Keratinocyte (primary cell): ENCODE measurements around the gene SELENON. TPM values are rescaled to one million over a fixed set of nuclear protein-coding genes. Genes with fewer than 3 reads are reported as not detected.
A peak's percentile ranks its signal among the peaks of the same experiment; 100 is the strongest.

ENCODE experiments used
- DNase-seq: peaks from one replicate; pipeline ENCODE4 v3.0.0-alpha.2; 2011; ENCODE audit warnings: low read depth, missing footprints, low spot score
- FAIRE-seq: peaks from 2 replicates; lab custom pipeline; 2011; peaks lifted over from hg19 to GRCh38; lab: Jason Lieb, UNC
- H2AFZ ChIP-seq: 2 replicates; pipeline ENCODE4 v1.6.0; 2012; ENCODE audit warnings: low read length, control low read depth, inconsistent platforms; ENCODE audit not compliant: control insufficient read depth
- H3K27ac ChIP-seq: 2 replicates; pipeline ENCODE4 v1.5.1; 2011; ENCODE audit warnings: low read length; ENCODE audit not compliant: control insufficient read depth, insufficient read depth
- H3K27me3 ChIP-seq: 3 replicates; pipeline ENCODE4 v1.6.0; 2011; ENCODE audit warnings: low read length; ENCODE audit not compliant: control insufficient read depth, insufficient read depth; ENCODE audit errors: extremely low read depth
- H3K36me3 ChIP-seq, 2 experiments: 2 replicates in 1 of 2; 3 replicates in 1 of 2; pipeline ENCODE4 v1.5.1; 2011; ENCODE audit warnings: low read length in 2 of 2, mild to moderate bottlenecking in 1 of 2; ENCODE audit not compliant: control insufficient read depth in 2 of 2, insufficient read depth in 2 of 2; ENCODE audit errors: extremely low read depth in 1 of 2
- H3K4me1 ChIP-seq: 3 replicates; pipeline ENCODE4 v1.5.1; 2011; ENCODE audit warnings: low read length; ENCODE audit not compliant: control insufficient read depth, insufficient read depth; ENCODE audit errors: extremely low read depth
- H3K4me2 ChIP-seq: 3 replicates; pipeline ENCODE4 v1.6.0; 2011; ENCODE audit warnings: low read depth, low read length; ENCODE audit not compliant: control insufficient read depth, insufficient read depth; ENCODE audit errors: extremely low read depth
- H3K4me3 ChIP-seq, 3 experiments: fragments of 200-600 bp in 1 of 3; sonication (generic) in 1 of 3; 2 replicates in 2 of 3; 3 replicates in 1 of 3; pipeline ENCODE4 v1.5.1; 2011 to 2016; ENCODE audit warnings: low read length in 3 of 3, mild to moderate bottlenecking in 3 of 3, control low read depth in 2 of 3, inconsistent platforms in 1 of 3, low read depth in 1 of 3, mixed read lengths in 1 of 3, mixed run types in 1 of 3, moderate library complexity in 1 of 3; ENCODE audit not compliant: control insufficient read depth in 2 of 3, insufficient read depth in 2 of 3; ENCODE audit errors: extremely low read depth in 1 of 3
- H3K79me2 ChIP-seq: 2 replicates; pipeline ENCODE4 v1.6.0; 2012; ENCODE audit warnings: low read length; ENCODE audit not compliant: control insufficient read depth, insufficient read depth
- H3K9ac ChIP-seq: 3 replicates; pipeline ENCODE4 v1.6.0; 2011; ENCODE audit warnings: low read length; ENCODE audit not compliant: control insufficient read depth, insufficient read depth; ENCODE audit errors: extremely low read depth
- H3K9me1 ChIP-seq: 3 replicates; pipeline ENCODE4 v1.6.0; 2011; ENCODE audit warnings: low read length; ENCODE audit not compliant: control insufficient read depth, insufficient read depth; ENCODE audit errors: extremely low read depth
- H3K9me3 ChIP-seq: 2 replicates; pipeline ENCODE4 v1.5.1; 2012; ENCODE audit warnings: low read depth, low read length; ENCODE audit not compliant: control insufficient read depth
- H4K20me1 ChIP-seq: 3 replicates; pipeline ENCODE4 v1.6.0; 2011; ENCODE audit warnings: low read length; ENCODE audit not compliant: control insufficient read depth, insufficient read depth; ENCODE audit errors: extremely low read depth
- EZH2 ChIP-seq: IDR thresholded peaks from one replicate; pipeline ENCODE4 v1.6.1; 2012; ENCODE audit warnings: inconsistent platforms, mild to moderate bottlenecking, low read length, moderate library complexity
- dilution Hi-C: fragments of 300-500 bp; cut with MboI; formaldehyde crosslinking; loops from one replicate; pipeline ENCODE4 v1.7.0; 2020; ENCODE audit warnings: low sequenced_read_pairs; ENCODE audit not compliant: extremely low pct_ligation_motif_present
- polyA plus RNA-seq, 5 experiments: library from polyadenylated mRNA; depleted of rRNA in 3 of 5; stranded (reverse) in 3 of 5; stranded (forward) in 1 of 5; unstranded in 1 of 5; fragments of >200 nt; gene quantifications; 1 replicate in 1 of 5; 2 replicates in 3 of 5; 3 replicates in 1 of 5; pipeline versions ENCODE4 v1.2.1 to v1.2.3, GENCODE V29; 2011 to 2012; ENCODE audit warnings: missing spikeins in 2 of 5, low read depth in 1 of 5, low replicate concordance in 1 of 5
- TF ChIP-seq, protein P1 (sequence below), 3 experiments: IDR thresholded peaks in 1 of 3; conservative IDR thresholded peaks in 1 of 3; optimal IDR thresholded peaks in 1 of 3; 2 replicates in 2 of 3; 3 replicates in 1 of 3; pipeline versions ENCODE3 to v1.5.1; 2011; ENCODE audit warnings: low read length in 3 of 3, mild to moderate bottlenecking in 3 of 3, moderate library complexity in 2 of 3, control low read depth in 1 of 3, inconsistent platforms in 1 of 3; ENCODE audit not compliant: insufficient read depth in 2 of 3; ENCODE audit errors: extremely low read depth in 1 of 3

Gene SELENON
- polyA plus RNA-seq, 1 donor (not counting 4 experiments of a cell fraction or from before 2014, with no cell fraction given) = 15.4 TPM

DNA sequence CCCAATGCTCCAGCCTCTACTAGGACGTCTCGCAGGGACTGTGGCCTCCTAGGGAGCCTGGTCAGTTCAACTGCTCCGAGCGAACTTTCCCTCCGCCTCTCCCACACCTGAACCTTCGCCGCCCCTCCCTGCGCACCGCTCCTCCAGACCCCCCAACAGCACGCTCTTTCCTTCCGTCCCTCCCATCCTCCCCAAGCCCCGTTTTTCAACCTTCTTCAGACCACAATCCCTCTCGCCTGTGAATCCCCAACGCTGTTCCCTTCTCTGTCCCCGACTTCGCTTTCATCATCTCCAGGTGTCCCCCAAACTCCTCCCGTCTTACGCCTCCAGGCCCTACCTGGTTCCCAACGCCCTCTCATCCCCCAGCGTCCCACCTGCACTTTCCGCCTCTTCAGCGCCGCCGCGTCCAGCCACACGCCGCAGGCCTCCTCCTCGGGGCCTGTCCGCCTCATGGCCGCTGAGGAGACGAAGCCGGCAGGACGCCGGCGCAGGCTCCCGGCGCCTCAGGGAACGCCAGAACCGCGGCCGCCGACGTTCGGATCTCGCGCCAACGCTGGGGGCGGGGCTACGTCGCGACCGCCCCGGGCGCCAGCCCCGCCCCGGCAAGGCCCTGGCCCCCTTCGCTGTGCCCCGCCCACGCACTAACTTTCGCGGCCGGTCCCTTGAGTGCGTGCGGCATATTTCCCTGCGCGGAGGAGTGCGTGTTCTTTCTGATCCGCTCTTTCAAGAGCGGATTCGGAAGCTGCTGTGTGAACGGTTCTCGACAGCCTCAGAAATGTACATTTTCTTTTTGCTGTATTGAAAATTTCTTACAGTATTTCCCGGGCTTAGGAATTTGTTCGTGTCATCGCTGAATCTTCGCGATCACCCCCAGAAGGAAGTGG, 59.2 kb downstream of the SELENON start, which contains the start of gene AUNIP:
AUNIP (minus strand) TSS at position 552 of the 884 bp plus-strand sequence; CDS start at position 452, 100 bp downstream.
- Histone ChIP-seq H3K27ac (peak within 1 kb of the TSS; percentile 86), H3K27me3 (no peaks in the 10 kb centered on the region), H3K4me2 (peak within 1 kb of the TSS; percentile 97), H3K9ac (peak within 1 kb of the TSS; percentile 97), H2AFZ (peak within 1 kb of the TSS; percentile 98), H3K4me1 (peaks cover 13% of the 10 kb centered on the region), H3K36me3 (peaks cover 9 to 14% of the 10 kb centered on the region in 2 experiments), H3K79me2 (peaks cover 40% of the 10 kb centered on the region), H4K20me1 (no peaks in the 10 kb centered on the region), H3K9me3 (no peaks in the 10 kb centered on the region), H3K9me1 (no peaks in the 10 kb centered on the region), H3K4me3 (peak within 1 kb of the TSS; percentile 68 to 95 (median 88))
- dilution Hi-C loops = no loop called here
- TF ChIP-seq, protein P1, sequence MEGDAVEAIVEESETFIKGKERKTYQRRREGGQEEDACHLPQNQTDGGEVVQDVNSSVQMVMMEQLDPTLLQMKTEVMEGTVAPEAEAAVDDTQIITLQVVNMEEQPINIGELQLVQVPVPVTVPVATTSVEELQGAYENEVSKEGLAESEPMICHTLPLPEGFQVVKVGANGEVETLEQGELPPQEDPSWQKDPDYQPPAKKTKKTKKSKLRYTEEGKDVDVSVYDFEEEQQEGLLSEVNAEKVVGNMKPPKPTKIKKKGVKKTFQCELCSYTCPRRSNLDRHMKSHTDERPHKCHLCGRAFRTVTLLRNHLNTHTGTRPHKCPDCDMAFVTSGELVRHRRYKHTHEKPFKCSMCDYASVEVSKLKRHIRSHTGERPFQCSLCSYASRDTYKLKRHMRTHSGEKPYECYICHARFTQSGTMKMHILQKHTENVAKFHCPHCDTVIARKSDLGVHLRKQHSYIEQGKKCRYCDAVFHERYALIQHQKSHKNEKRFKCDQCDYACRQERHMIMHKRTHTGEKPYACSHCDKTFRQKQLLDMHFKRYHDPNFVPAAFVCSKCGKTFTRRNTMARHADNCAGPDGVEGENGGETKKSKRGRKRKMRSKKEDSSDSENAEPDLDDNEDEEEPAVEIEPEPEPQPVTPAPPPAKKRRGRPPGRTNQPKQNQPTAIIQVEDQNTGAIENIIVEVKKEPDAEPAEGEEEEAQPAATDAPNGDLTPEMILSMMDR (optimal IDR thresholded peaks at IDR 0.05 in 1 of 3, IDR thresholded peaks at IDR 0.05 in 1 of 3, conservative IDR thresholded peaks at IDR 0.05 in 1 of 3; ENCODE audit: extremely low read depth in 1 of 3, insufficient read depth in 2 of 3, low read length in 3 of 3) = no peak
- TF ChIP-seq EZH2 = no peak
- FAIRE-seq = no peak
- DNase-seq = no peak

- FAIRE-seq = no peak
- Histone ChIP-seq H3K4me1 (peaks cover 13% of the 10 kb centered on the region), H3K79me2 (peaks cover 20% of the 10 kb centered on the region), H3K27me3 (no peaks in the 10 kb centered on the region), H3K4me3 (no peak overlapping the region), H3K9me3 (no peaks in the 10 kb centered on the region), H4K20me1 (no peaks in the 10 kb centered on the region), H3K27ac (no peak overlapping the region), H3K9ac (no peak overlapping the region), H2AFZ (no peak overlapping the region), H3K36me3 (peaks cover 12 to 16% of the 10 kb centered on the region in 2 experiments), H3K9me1 (no peaks in the 10 kb centered on the region), H3K4me2 (no peak overlapping the region)
- TF ChIP-seq EZH2 = no peak
- TF ChIP-seq, protein P1 (optimal IDR thresholded peaks at IDR 0.05 in 1 of 3, IDR thresholded peaks at IDR 0.05 in 1 of 3, conservative IDR thresholded peaks at IDR 0.05 in 1 of 3; ENCODE audit: extremely low read depth in 1 of 3, insufficient read depth in 2 of 3, low read length in 3 of 3) = no peak
- no peak for DNase-seq
- dilution Hi-C loops = no loop called here
Observed at GRCh38 chr1:25861316-25862286, 61.6 kb downstream of the SELENON start.
